Activated naive CD8-positive, alpha-beta T cell (primary cell): ENCODE data around the gene RASGRP3.

Experiments
- H3K27ac Mint-ChIP-seq: one replicate; pipeline ENCODE4 v1.8.0; 2021; ENCODE audit warnings: mixed read lengths
- H3K27me3 Mint-ChIP-seq: one replicate; pipeline ENCODE4 v1.8.0; 2021; ENCODE audit warnings: mixed read lengths
- H3K36me3 Mint-ChIP-seq: one replicate; pipeline ENCODE4 v1.8.0; 2021; ENCODE audit warnings: mixed read lengths
- H3K4me1 Mint-ChIP-seq: one replicate; pipeline ENCODE4 v1.8.0; 2021; ENCODE audit warnings: low read depth, mixed read lengths
- H3K4me3 Mint-ChIP-seq: one replicate; pipeline ENCODE4 v1.8.0; 2021; ENCODE audit warnings: mild to moderate bottlenecking, mixed read lengths
- H3K9me3 Mint-ChIP-seq: one replicate; pipeline ENCODE4 v1.8.0; 2021; ENCODE audit warnings: low read depth, mixed read lengths

The RASGRP3 gene

DNA sequence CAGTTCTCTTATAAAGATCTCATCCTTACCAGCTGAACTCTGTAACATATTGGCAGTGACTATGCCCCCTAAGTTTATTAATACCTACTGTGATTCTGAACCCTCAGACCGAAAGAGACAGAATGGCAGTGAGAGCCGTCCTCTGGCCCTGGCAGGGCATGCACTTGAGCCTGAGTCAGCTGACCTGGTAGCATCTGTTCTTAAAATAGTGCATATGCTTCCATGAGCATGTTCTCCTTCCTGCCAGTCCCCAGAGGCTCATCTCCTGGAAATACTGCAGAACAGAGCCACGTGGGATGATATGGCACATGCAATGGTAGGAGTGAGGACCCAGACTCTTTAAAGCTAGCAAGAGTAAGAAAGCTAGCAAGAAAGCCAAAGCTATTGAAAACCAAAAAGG lies 59.0 kb downstream of the RASGRP3 start:
- no peaks in the 10 kb centered on the region for H3K4me1 Mint-ChIP-seq
- no peak overlapping the region for H3K27ac Mint-ChIP-seq
- H3K36me3 Mint-ChIP-seq, result peaks cover 5% of the 10 kb centered on the region
- no peaks in the 10 kb centered on the region for H3K27me3 Mint-ChIP-seq
- no peak overlapping the region for H3K4me3 Mint-ChIP-seq
- H3K9me3 Mint-ChIP-seq, result no peaks in the 10 kb centered on the region

- no peak overlapping the region for H3K27ac Mint-ChIP-seq
- H3K4me1 Mint-ChIP-seq, result no peaks in the 10 kb centered on the region
- H3K4me3 Mint-ChIP-seq, result no peak overlapping the region
- no peaks in the 10 kb centered on the region for H3K27me3 Mint-ChIP-seq
- no peaks in the 10 kb centered on the region for H3K9me3 Mint-ChIP-seq
- H3K36me3 Mint-ChIP-seq, result peaks cover 16% of the 10 kb centered on the region
These were observed 64.8 kb downstream of the RASGRP3 start for GRCh38 chr2:33541243-33541642.

GRCh38 chr2:33550206-33550605 lies 73.8 kb downstream of the RASGRP3 start:
- no peak overlapping the region for H3K27ac Mint-ChIP-seq
- no peak overlapping the region for H3K4me3 Mint-ChIP-seq
- H3K4me1 Mint-ChIP-seq, result no peaks in the 10 kb centered on the region
- H3K27me3 Mint-ChIP-seq, result no peaks in the 10 kb centered on the region
- H3K9me3 Mint-ChIP-seq, result no peaks in the 10 kb centered on the region
- peaks cover 17% of the 10 kb centered on the region for H3K36me3 Mint-ChIP-seq

GRCh38 chr2:33552758-33553461 lies 76.5 kb downstream of the RASGRP3 start:
- no peak overlapping the region for H3K27ac Mint-ChIP-seq
- H3K4me3 Mint-ChIP-seq, result no peak overlapping the region
- no peaks in the 10 kb centered on the region for H3K27me3 Mint-ChIP-seq
- no peaks in the 10 kb centered on the region for H3K9me3 Mint-ChIP-seq
- peaks cover 15% of the 10 kb centered on the region for H3K36me3 Mint-ChIP-seq
- no peaks in the 10 kb centered on the region for H3K4me1 Mint-ChIP-seq

DNA sequence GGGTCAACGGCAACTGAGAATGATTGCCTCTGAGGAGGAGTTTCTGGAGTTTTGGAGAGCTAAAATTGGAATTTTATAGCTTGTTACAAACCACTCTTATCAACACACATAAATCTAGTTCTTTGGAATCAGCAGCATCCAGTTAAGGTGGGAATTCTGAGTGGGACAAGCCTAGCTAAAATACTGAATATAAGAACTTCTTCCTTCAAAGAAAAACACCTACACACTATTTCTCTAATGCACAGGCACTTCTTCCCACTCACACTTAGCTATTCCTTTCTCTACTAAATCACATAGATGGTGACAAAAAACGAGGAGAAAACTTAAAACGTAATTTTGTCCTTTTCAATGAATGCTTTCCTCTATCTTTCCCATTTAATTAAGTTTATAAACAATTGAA lies 79.2 kb downstream of the RASGRP3 start:
- Mint-ChIP-seq H3K36me3 (peaks cover 19% of the 10 kb centered on the region), H3K4me1 (no peaks in the 10 kb centered on the region), H3K4me3 (no peak overlapping the region), H3K27ac (no peak overlapping the region), H3K9me3 (no peaks in the 10 kb centered on the region), H3K27me3 (no peaks in the 10 kb centered on the region)

GRCh38 chr2:33559328-33559727 lies 82.9 kb downstream of the RASGRP3 start:
- Mint-ChIP-seq H3K36me3 (peaks cover 22% of the 10 kb centered on the region), H3K4me1 (no peaks in the 10 kb centered on the region), H3K4me3 (no peak overlapping the region), H3K27ac (no peak overlapping the region), H3K9me3 (no peaks in the 10 kb centered on the region), H3K27me3 (no peaks in the 10 kb centered on the region)

DNA sequence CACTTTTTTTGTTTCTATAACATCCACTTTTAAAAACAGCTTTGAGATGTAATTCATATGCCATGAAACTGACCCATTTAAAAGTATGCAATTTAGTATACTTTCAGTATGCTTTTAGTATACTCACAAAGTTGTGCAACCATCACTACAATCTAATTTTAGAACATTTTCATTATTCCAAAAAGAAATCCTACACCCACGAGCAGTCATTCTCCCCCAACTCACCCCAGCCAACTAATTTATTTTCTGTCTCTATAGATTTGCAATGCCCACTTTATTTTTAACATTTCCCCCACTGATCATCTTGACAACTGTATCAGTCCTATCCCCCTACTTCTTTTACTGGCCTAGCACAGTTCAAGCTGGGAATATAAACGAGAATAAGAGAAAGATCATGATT lies 83.6 kb downstream of the RASGRP3 start:
- Mint-ChIP-seq H3K36me3 (peaks cover 22% of the 10 kb centered on the region), H3K9me3 (no peaks in the 10 kb centered on the region), H3K27ac (no peak overlapping the region), H3K27me3 (no peaks in the 10 kb centered on the region), H3K4me1 (no peaks in the 10 kb centered on the region), H3K4me3 (no peak overlapping the region)

DNA sequence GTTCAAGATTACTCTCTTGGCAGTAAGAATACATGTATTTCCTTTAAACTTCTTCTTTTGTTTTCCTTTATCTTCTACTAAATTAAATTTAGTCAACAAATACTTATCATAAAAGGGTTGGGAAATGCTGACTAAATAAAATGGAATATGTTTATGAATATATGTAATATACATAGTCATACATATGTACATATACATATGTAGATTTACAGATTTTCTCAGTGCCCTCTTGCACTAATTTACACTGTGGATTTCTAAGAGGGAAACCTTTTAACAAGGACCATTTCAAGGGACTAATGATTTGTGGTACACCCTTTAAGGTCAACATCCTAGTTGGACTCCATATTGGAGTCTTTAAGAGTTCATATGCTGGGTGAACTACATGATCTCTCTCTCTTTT lies 85.4 kb downstream of the RASGRP3 start:
- no peaks in the 10 kb centered on the region for H3K27me3 Mint-ChIP-seq
- peaks cover 30% of the 10 kb centered on the region for H3K36me3 Mint-ChIP-seq
- no peak overlapping the region for H3K27ac Mint-ChIP-seq
- no peaks in the 10 kb centered on the region for H3K9me3 Mint-ChIP-seq
- no peaks in the 10 kb centered on the region for H3K4me1 Mint-ChIP-seq
- no peak overlapping the region for H3K4me3 Mint-ChIP-seq

DNA sequence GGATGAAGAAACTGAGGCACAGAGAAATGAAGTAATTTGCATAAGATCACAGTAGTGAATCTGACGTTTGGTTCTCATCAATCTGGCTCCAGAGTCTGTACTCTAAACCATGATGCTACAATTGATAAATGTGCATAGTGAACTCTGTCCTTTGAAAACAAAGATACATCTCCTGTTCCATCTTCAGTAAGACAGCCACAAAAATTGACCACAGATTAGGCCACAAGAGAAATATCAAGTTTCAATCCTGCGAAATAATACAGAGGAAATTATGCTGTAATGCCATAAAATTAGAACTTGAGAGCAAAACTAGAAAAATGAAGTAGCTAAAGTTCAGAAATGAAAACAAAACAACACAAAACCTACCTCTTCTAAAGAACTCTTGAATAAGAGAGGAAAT lies 94.2 kb downstream of the RASGRP3 start:
- peaks cover 5% of the 10 kb centered on the region for H3K36me3 Mint-ChIP-seq
- no peaks in the 10 kb centered on the region for H3K9me3 Mint-ChIP-seq
- peaks cover 3% of the 10 kb centered on the region for H3K4me1 Mint-ChIP-seq
- no peak overlapping the region for H3K4me3 Mint-ChIP-seq
- H3K27me3 Mint-ChIP-seq, result no peaks in the 10 kb centered on the region
- H3K27ac Mint-ChIP-seq, result no peak overlapping the region

- H3K9me3 Mint-ChIP-seq, result no peaks in the 10 kb centered on the region
- H3K27me3 Mint-ChIP-seq, result no peaks in the 10 kb centered on the region
- no peaks in the 10 kb centered on the region for H3K36me3 Mint-ChIP-seq
- H3K4me1 Mint-ChIP-seq, result peaks cover 3% of the 10 kb centered on the region
- no peak overlapping the region for H3K27ac Mint-ChIP-seq
- H3K4me3 Mint-ChIP-seq, result no peak overlapping the region
These were observed 97.2 kb downstream of the RASGRP3 start for GRCh38 chr2:33573657-33574056.

DNA sequence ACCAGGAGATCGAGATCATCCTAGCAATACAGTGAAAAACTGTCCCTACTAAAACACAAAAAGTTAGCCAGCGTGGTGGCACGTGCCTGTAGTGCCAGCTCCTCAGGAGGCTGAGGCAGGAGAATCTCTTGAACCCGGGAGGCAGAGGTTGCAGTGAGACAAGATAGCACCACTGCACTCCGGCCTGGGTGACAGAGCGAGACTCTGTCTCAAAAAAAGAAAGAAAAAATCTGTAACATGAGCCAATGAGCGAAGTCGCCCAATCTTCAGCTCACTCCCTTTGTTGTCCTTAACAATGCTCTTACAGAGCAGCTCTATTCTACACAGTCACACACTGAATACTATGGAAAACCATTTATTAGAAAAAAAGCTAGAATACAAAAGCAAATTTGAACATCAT lies 100.6 kb downstream of the RASGRP3 start:
- Mint-ChIP-seq H3K36me3 (peaks cover 2% of the 10 kb centered on the region), H3K9me3 (no peaks in the 10 kb centered on the region), H3K4me3 (no peak overlapping the region), H3K4me1 (peaks cover 10% of the 10 kb centered on the region), H3K27ac (no peak overlapping the region), H3K27me3 (no peaks in the 10 kb centered on the region)

DNA sequence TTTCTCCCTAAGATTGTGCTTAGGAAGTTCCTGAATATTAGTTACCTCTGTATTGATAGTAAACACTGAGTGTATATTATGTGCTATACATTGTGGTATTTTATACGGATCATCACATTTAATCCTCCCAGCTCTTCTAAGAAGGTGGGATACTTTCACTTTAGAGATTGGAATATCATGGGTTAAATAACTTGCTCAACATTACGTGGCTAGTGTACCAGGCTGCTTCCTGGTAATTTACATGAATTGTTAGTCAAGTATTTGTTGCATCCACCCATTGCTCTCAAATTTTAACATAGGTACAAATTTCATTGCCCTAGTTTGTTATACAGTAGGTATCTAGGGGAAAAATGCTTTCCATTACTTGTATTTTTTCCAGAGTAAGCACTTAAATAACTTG lies 101.2 kb downstream of the RASGRP3 start:
- H3K36me3 Mint-ChIP-seq, result peaks cover 2% of the 10 kb centered on the region
- H3K4me1 Mint-ChIP-seq, result peaks cover 15% of the 10 kb centered on the region
- H3K4me3 Mint-ChIP-seq, result no peak overlapping the region
- H3K27me3 Mint-ChIP-seq, result no peaks in the 10 kb centered on the region
- H3K9me3 Mint-ChIP-seq, result no peaks in the 10 kb centered on the region
- no peak overlapping the region for H3K27ac Mint-ChIP-seq

DNA sequence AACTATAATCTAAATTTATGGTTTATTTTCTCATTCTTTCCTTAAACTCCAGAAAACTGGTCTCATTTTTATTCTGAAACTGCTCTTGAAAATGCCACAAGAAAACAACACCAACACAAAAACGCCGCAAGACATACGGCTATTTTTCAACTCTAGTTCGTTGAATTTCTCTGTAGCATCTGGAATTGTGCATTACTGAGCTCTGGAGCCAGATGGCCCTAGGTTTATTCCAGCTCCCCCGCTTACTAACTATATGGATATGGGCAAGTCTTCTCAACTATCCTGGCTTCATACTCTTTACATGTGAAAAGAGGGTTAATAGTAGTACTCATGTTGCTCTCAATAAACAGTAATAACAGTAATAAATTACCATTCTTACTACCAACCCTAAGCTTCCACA lies 102.8 kb downstream of the RASGRP3 start:
- Mint-ChIP-seq H3K27ac (no peak overlapping the region), H3K9me3 (no peaks in the 10 kb centered on the region), H3K4me1 (peaks cover 17% of the 10 kb centered on the region), H3K4me3 (no peak overlapping the region), H3K27me3 (no peaks in the 10 kb centered on the region), H3K36me3 (peaks cover 2% of the 10 kb centered on the region)

- peaks cover 2% of the 10 kb centered on the region for H3K36me3 Mint-ChIP-seq
- H3K9me3 Mint-ChIP-seq, result no peaks in the 10 kb centered on the region
- H3K4me1 Mint-ChIP-seq, result peaks cover 17% of the 10 kb centered on the region
- H3K27me3 Mint-ChIP-seq, result no peaks in the 10 kb centered on the region
- no peak overlapping the region for H3K4me3 Mint-ChIP-seq
- H3K27ac Mint-ChIP-seq, result peak overlapping the region; percentile 13
These were observed 105.4 kb downstream of the RASGRP3 start for GRCh38 chr2:33581872-33582271.

GRCh38 chr2:33583194-33583938 lies 106.9 kb downstream of the RASGRP3 start:
- Mint-ChIP-seq H3K4me3 (no peak overlapping the region), H3K27ac (peak overlapping the region; percentile 50), H3K4me1 (peaks cover 17% of the 10 kb centered on the region), H3K27me3 (no peaks in the 10 kb centered on the region), H3K36me3 (peaks cover 2% of the 10 kb centered on the region), H3K9me3 (no peaks in the 10 kb centered on the region)

GRCh38 chr2:33586766-33587165 lies 110.3 kb downstream of the RASGRP3 start:
- H3K9me3 Mint-ChIP-seq, result no peaks in the 10 kb centered on the region
- no peak overlapping the region for H3K27ac Mint-ChIP-seq
- H3K4me3 Mint-ChIP-seq, result no peak overlapping the region
- H3K27me3 Mint-ChIP-seq, result no peaks in the 10 kb centered on the region
- no peaks in the 10 kb centered on the region for H3K36me3 Mint-ChIP-seq
- peaks cover 20% of the 10 kb centered on the region for H3K4me1 Mint-ChIP-seq
